ENCODE measurements around the gene ANKRD33B. TPM values are rescaled to one million over a fixed set of nuclear protein-coding genes. Genes with fewer than 3 reads are reported as not detected.

Gene ANKRD33B
- total and polyA plus RNA-seq, 2 of the 8 experiments (the other 6 are each of a cell fraction or from before 2014, with no cell fraction given): 6.9 to 20.6 TPM

- Histone ChIP-seq H4K5ac (ENCODE audit: insufficient read length, low read depth, low read length) (no peak overlapping the region), H3K56ac (replicated peaks; ENCODE audit: insufficient read length, low read depth, low read length) (no peak overlapping the region), H3K4ac (replicated peaks; ENCODE audit: insufficient read length, low read depth, low read length) (no peak overlapping the region), H3K23me2 (ENCODE audit: low read depth, low read length) (no peaks in the 10 kb centered on the region), H3K9ac (replicated peaks in 1 of 4; ENCODE audit: extremely low read depth in 1 of 4, low read depth in 3 of 4, low read length in 3 of 4) (no peak overlapping the region), H2BK15ac (ENCODE audit: low read length) (no peak overlapping the region), H3K79me2 (ENCODE audit: control insufficient read depth in 1 of 2, insufficient read depth in 2 of 2, low read length in 2 of 2) (no peaks in the 10 kb centered on the region; a peak in 1 of 4 replicates), H4K91ac (replicated peaks; ENCODE audit: insufficient read length, low read length) (no peak overlapping the region), H3K27me3 (replicated peaks in 1 of 4; ENCODE audit: control insufficient read depth in 3 of 4, extremely low read depth in 1 of 4, insufficient read depth in 3 of 4, low read length in 3 of 4) (no peaks in the 10 kb centered on the region), H3K79me1 (ENCODE audit: low read depth, low read length) (no peaks in the 10 kb centered on the region; the same call in 1 of the 2 replicates), H3K9me3 (ENCODE audit: insufficient read depth in 2 of 2, low read depth in 1 of 2, low read length in 1 of 2) (no peaks in the 10 kb centered on the region), H2AFZ (ENCODE audit: low read length) (no peak overlapping the region), H2BK12ac (ENCODE audit: low read depth, low read length) (no peak overlapping the region), H3K4me2 (ENCODE audit: insufficient read depth in 1 of 2, low read depth in 2 of 2, low read length in 2 of 2) (no peak overlapping the region), H4K8ac (ENCODE audit: extremely low read depth, insufficient read depth, low read length) (no peak overlapping the region), H3K23ac (ENCODE audit: insufficient read length) (no peak overlapping the region), H2BK120ac (replicated peaks; ENCODE audit: low read depth, low read length) (no peak overlapping the region), H3K18ac (ENCODE audit: extremely low read depth, low read length) (no peak overlapping the region), H3K14ac (ENCODE audit: insufficient read length) (no peak overlapping the region), H3K36me3 (ENCODE audit: control insufficient read depth in 2 of 4, insufficient read depth in 4 of 4, low read length in 3 of 4) (no peaks in the 10 kb centered on the region), H2BK5ac (ENCODE audit: low read depth, low read length) (no peak overlapping the region), H3K4me1 (replicated peaks in 1 of 4; ENCODE audit: control insufficient read depth in 3 of 4, insufficient read depth in 4 of 4, low read length in 3 of 4) (peaks cover 4 to 14% (median 5%) of the 10 kb centered on the region in 4 experiments), H2BK20ac (ENCODE audit: low read length) (0 out of 2 replicates have a peak overlapping the region, but pooled peaks have one; percentile 8), H2AK5ac (ENCODE audit: low read depth, low read length) (no peak overlapping the region), H4K20me1 (replicated peaks in 1 of 2; ENCODE audit: control insufficient read depth in 1 of 2, insufficient read depth in 2 of 2, low read length in 2 of 2) (no peaks in the 10 kb centered on the region), H3K27ac (ENCODE audit: low read depth, low read length) (no peak overlapping the region), H3K4me3 (ENCODE audit: extremely low read depth in 1 of 4, insufficient read depth in 2 of 4, low read depth in 3 of 4, low read length in 4 of 4) (no peak overlapping the region)
- CTCF ChIA-PET (ENCODE audit: partially characterized antibody): interaction anchor here (0.6 to 1.7 kb wide), 3 partner anchors 12 to 48 kb away, joined by 3 to 10 read pairs (median 4); no protein-coding TSS in a partner anchor
- no peak for FAIRE-seq
- no peak for DNase-seq (ENCODE audit: low read depth in 1 of 2, low spot score in 2 of 2)
- TF ChIP-seq PHF8 (conservative IDR thresholded peaks at IDR 0.05; ENCODE audit: low read depth, low read length) (no peak), BRCA1 (IDR thresholded peaks at IDR 0.05; ENCODE audit: low read depth, low read length) (no peak), TEAD4 (IDR thresholded peaks at IDR 0.05; ENCODE audit: low read depth, low read length) (no peak), CBX5 (IDR thresholded peaks at IDR 0.05; ENCODE audit: low read depth, low read length) (no peak), KDM1A (IDR thresholded peaks at IDR 0.05; ENCODE audit: borderline replicate concordance, low read length) (no peak), SAP30 (IDR thresholded peaks at IDR 0.05; ENCODE audit: insufficient read depth, insufficient replicate concordance, low read length) (no peak), SP2 (IDR thresholded peaks at IDR 0.05; ENCODE audit: low read length) (no peak), RNF2 (IDR thresholded peaks at IDR 0.05; ENCODE audit: borderline replicate concordance, low read depth, low read length, missing control alignments, poor library complexity, severe bottlenecking) (no peak), CHD2 (IDR thresholded peaks at IDR 0.05; ENCODE audit: low read length) (no peak), ZNF274 (IDR thresholded peaks at IDR 0.05; ENCODE audit: borderline replicate concordance, extremely low read depth, low read length) (no peak), USF2 (IDR thresholded peaks at IDR 0.05; ENCODE audit: low read length) (no peak)
- 91% methylated on average over 8 of the region's 8 CpGs; no CpG with 5 or more reads in 1 of the 2 experiments for WGBS, 2 experiments (ENCODE audit: extremely low coverage in 1 of 2, insufficient coverage in 1 of 2, insufficient read length in 1 of 2, insufficient replicate concordance in 2 of 2, low coverage in 1 of 2, low lambda C conversion rate in 2 of 2, missing lambda C conversion rate in 1 of 2)
- POLR2A ChIA-PET (ENCODE audit: partially characterized antibody): interaction anchor here (0.6 kb wide), 1 partner anchor 9 kb away, joined by 3 read pairs; no protein-coding TSS in a partner anchor
These were observed 24.4 kb downstream of the ANKRD33B start for GRCh38 chr5:10588109-10588775.
